Prostate gland (tissue), 2 donors: ENCODE results near the gene GPR85. TPM values are rescaled to one million over a fixed set of nuclear protein-coding genes. Genes with fewer than 3 reads are reported as not detected.

Source experiments
- DNase-seq: peaks from one replicate; pipeline ENCODE4 v3.0.0-alpha.2; 2019; ENCODE audit warnings: low spot score
- H3K27ac ChIP-seq, 2 donors: fragments of 200-600 bp; sonication (generic); 2 replicates each; pipeline ENCODE4 v1.5.1; 2017 to 2019
- H3K27me3 ChIP-seq: fragments of 200-600 bp; sonication (generic); replicated peaks from 2 replicates; pipeline ENCODE4 v1.5.1; 2019; ENCODE audit not compliant: insufficient read depth
- H3K36me3 ChIP-seq, 2 donors: fragments of 200-600 bp; sonication (generic); 1 replicate in 1 of 2; 2 replicates in 1 of 2; pipeline versions ENCODE4 v1.5.1 to v1.8.1; 2017 to 2019
- H3K4me1 ChIP-seq: fragments of 200-600 bp; sonication (generic); replicated peaks from 2 replicates; pipeline ENCODE4 v1.5.1; 2019
- H3K4me3 ChIP-seq, 2 donors: fragments of 200-600 bp; sonication (generic); 2 replicates each; pipeline ENCODE4 v1.5.1; 2017 to 2019
- H3K9me3 ChIP-seq: fragments of 200-600 bp; sonication (generic); 2 replicates; pipeline ENCODE4 v1.5.1; 2017
- POLR2A ChIP-seq: fragments of 450-650 bp; IDR thresholded peaks from one replicate; pipeline ENCODE4 v1.6.1; 2016; ENCODE audit warnings: antibody characterized with exemption, mild to moderate bottlenecking
- POLR2AphosphoS5 ChIP-seq: sonication (generic); formaldehyde crosslinking; IDR thresholded peaks from one replicate; pipeline ENCODE4 v1.6.1; 2017; ENCODE audit warnings: antibody characterized with exemption
- WGBS: methylation state at CpG from one replicate; pipeline ENCODE4 v1.1.5; 2018; 5-methylcytosine and 5-hydroxymethylcytosine counted together
- intact Hi-C: fragments of 100-400 bp; cut with DNase I; formaldehyde crosslinking; loops from one replicate; pipeline ENCODE4 v1.14.2; 2022
- total RNA-seq, 2 donors: library from RNA; depleted of rRNA; stranded (reverse); fragments of >200 nt; gene quantifications; one replicate each; pipeline ENCODE4 v1.1.0, GENCODE V29; 2016
- TF ChIP-seq, protein P1 (sequence below), 4 experiments: fragments of 200-600 bp in 2 of 4; fragments of 450-650 bp in 2 of 4; sonication (generic) in 2 of 4; IDR thresholded peaks; 1 replicate in 3 of 4; 2 replicates in 1 of 4; pipeline ENCODE4 v1.5.1; 2016 to 2019; ENCODE audit warnings: antibody characterized with exemption in 4 of 4, mild to moderate bottlenecking in 2 of 4, moderate library complexity in 2 of 4

Gene GPR85
- total RNA-seq, 2 donors from 2014 or later = 0.50 to 2.6 TPM

- WGBS = 74% methylated on average over 1 of the region's 1 CpG
Observed at GRCh38 chr7:113093561-113093960, 6.9 kb upstream of the GPR85 start.

GRCh38 chr7:113092762-113093161, 6.1 kb upstream of the GPR85 start:
- Histone ChIP-seq H3K27ac (no peak overlapping the region), H3K4me1 (no peaks in the 10 kb centered on the region), H3K4me3 (no peak overlapping the region), H3K36me3 (no peaks in the 10 kb centered on the region), H3K27me3 (no peaks in the 10 kb centered on the region), H3K9me3 (no peaks in the 10 kb centered on the region)
- DNase-seq = no peak
- WGBS = 67% methylated on average over 1 of the region's 1 CpG
- intact Hi-C loops = no loop called here
- no peak for TF ChIP-seq POLR2AphosphoS5
- TF ChIP-seq, protein P1, sequence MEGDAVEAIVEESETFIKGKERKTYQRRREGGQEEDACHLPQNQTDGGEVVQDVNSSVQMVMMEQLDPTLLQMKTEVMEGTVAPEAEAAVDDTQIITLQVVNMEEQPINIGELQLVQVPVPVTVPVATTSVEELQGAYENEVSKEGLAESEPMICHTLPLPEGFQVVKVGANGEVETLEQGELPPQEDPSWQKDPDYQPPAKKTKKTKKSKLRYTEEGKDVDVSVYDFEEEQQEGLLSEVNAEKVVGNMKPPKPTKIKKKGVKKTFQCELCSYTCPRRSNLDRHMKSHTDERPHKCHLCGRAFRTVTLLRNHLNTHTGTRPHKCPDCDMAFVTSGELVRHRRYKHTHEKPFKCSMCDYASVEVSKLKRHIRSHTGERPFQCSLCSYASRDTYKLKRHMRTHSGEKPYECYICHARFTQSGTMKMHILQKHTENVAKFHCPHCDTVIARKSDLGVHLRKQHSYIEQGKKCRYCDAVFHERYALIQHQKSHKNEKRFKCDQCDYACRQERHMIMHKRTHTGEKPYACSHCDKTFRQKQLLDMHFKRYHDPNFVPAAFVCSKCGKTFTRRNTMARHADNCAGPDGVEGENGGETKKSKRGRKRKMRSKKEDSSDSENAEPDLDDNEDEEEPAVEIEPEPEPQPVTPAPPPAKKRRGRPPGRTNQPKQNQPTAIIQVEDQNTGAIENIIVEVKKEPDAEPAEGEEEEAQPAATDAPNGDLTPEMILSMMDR (IDR thresholded peaks at IDR 0.05) = no peak
- no peak for TF ChIP-seq POLR2A

More at GRCh38 chr7:113093561-113093960, 6.9 kb upstream of the GPR85 start:
- H3K4me1 ChIP-seq = no peaks in the 10 kb centered on the region
- H3K9me3 ChIP-seq = no peaks in the 10 kb centered on the region
- intact Hi-C loops = no loop called here
- H3K27ac ChIP-seq = no peak overlapping the region
- no peaks in the 10 kb centered on the region for H3K36me3 ChIP-seq
- H3K4me3 ChIP-seq = no peak overlapping the region
- H3K27me3 ChIP-seq = no peaks in the 10 kb centered on the region
- no peak for DNase-seq
- TF ChIP-seq POLR2AphosphoS5 (no peak), POLR2A (no peak)
- TF ChIP-seq, protein P1 (IDR thresholded peaks at IDR 0.05) = no peak

DNA sequence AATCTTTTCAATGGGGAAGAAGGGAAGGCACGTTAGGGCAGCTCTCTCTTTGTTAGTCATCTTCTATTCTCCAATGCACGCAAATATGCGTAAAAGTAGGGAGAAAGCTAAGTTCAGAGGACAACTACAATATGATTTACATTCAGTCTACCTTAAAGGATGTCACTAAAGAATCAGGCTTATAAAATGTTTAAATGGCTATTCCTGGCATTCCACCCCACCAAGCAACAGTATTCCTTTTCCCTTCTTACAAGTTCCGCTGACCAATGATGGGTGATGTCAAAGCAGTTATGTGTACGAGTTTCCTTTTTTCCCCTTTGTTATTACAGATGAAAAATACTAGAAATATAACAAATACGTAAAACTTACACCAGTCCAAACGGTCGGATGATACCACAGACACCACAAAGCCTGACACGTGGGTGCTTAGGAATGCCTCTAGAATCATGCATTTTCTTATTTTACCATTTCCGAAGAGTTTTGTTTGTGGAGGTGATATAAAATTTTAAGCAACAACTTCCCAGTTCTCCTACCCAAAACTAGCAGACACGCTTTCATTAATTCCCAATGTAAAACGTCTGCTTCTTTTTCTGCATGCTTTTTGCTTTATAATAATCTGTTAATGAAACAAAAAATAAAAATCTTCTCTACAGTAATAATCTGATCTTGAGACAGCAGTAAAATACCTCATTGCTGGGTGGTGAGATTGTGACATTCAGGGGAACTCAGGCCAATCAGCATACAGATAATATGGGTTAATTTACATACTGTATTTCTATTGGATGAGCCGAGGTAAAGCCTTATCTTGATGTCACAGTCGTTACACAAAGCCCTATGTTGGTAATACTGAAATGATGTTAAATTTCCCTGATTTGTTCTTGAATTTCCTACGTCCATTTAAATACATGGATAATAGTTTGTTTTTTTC, 708 bp upstream of the GPR85 start:
- no peak for DNase-seq
- Histone ChIP-seq H3K36me3 (no peaks in the 10 kb centered on the region), H3K4me1 (no peaks in the 10 kb centered on the region), H3K27me3 (no peaks in the 10 kb centered on the region), H3K9me3 (no peaks in the 10 kb centered on the region), H3K27ac (no peak overlapping the region), H3K4me3 (peak overlapping the region in 1 of 2 donors; percentile 10)
- WGBS = 24% methylated on average over 15 of the region's 15 CpGs
- intact Hi-C loops = no loop called here
- no peak for TF ChIP-seq POLR2A
- no peak for TF ChIP-seq POLR2AphosphoS5
- TF ChIP-seq, protein P1 (IDR thresholded peaks at IDR 0.05) = no peak

DNA sequence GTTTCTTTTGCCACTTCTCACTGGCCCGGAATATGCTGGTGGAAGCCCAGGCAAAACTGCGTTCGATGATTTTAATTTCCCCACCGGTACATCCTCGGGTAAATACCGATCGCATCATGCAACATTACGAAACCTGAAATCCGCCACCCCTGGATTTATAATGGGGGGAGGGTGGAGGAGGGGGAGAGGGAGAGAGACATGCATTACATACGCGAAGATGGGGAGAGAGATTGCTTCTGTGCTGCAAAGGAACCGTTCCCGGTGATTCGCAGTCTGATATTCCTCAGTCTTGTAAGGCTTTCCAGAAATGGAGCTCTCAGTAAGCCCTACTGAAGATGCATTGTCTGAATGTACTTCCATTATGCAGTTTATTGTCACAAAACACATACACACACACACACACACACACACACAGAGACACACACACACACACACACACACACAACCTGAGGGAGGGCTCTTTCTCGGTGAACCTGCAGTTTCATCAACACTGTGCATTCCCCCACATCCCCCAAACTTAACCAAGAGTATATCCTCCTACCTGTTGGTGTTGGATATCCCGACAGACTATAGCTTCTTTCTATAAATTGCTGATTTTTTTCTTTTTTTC, 741 bp downstream of the GPR85 start:
- Histone ChIP-seq H3K9me3 (no peaks in the 10 kb centered on the region), H3K4me1 (no peaks in the 10 kb centered on the region), H3K27ac (no peak overlapping the region), H3K36me3 (no peaks in the 10 kb centered on the region), H3K27me3 (no peaks in the 10 kb centered on the region), H3K4me3 (peak overlapping the region in 1 of 2 donors; percentile 0)
- DNase-seq = no peak
- 29% methylated on average over 16 of the region's 16 CpGs for WGBS
- intact Hi-C loops = no loop called here
- TF ChIP-seq POLR2AphosphoS5 (no peak), POLR2A (no peak)
- TF ChIP-seq, protein P1 (IDR thresholded peaks at IDR 0.05) = no peak
